Stimulated activated CD4-positive, alpha-beta T cell treated with anti-CD3 and anti-CD28 coated beads, Interleukin-15, amount 100 ng/mL, for 24 hours (primary cell): ENCODE data around the gene ZFP69.
"Not testable (repeated sequence)": the region's sequence is repeated elsewhere in the genome, so short reads cannot be mapped to it uniquely, and the experiment has no call there.

Experiments used
- DNase-seq: peaks from one replicate; pipeline ENCODE4 v3.0.0-alpha.2; 2020

Gene ZFP69

GRCh38 chr1:40476924-40477677, at the start of gene ZFP69:
TSS of gene ZFP69 (plus strand) at chr1:40477290. CDS start at chr1:40479362, 2,072 bp downstream.
- peak; percentile 84 for DNase-seq

GRCh38 chr1:40431385-40431784, 45.7 kb upstream of the ZFP69 start:
- no peak for DNase-seq

- DNase-seq = no peak
Measured at GRCh38 chr1:40432644-40433390, 44.3 kb upstream of the ZFP69 start.

- DNase-seq = no peak
Measured at GRCh38 chr1:40435471-40435870, 41.6 kb upstream of the ZFP69 start.

GRCh38 chr1:40435876-40436275, 41.2 kb upstream of the ZFP69 start:
- DNase-seq = no peak

- DNase-seq = peak; percentile 17
Measured at GRCh38 chr1:40438391-40439015, 38.6 kb upstream of the ZFP69 start.

GRCh38 chr1:40439247-40439646, 37.8 kb upstream of the ZFP69 start:
- DNase-seq = no peak

GRCh38 chr1:40449684-40450494, 27.2 kb upstream of the ZFP69 start, which contains the start of gene ZFP69B:
TSS of gene ZFP69B (plus strand) at chr1:40450476. CDS start at chr1:40450962, 486 bp downstream.
- DNase-seq = peak; percentile 95

- DNase-seq = peak; percentile 89
Measured at GRCh38 chr1:40450495-40451237, 26.4 kb upstream of the ZFP69 start.

GRCh38 chr1:40451238-40451585, 25.9 kb upstream of the ZFP69 start:
- no peak for DNase-seq

- no peak for DNase-seq
Measured at GRCh38 chr1:40454873-40455272, 22.2 kb upstream of the ZFP69 start.

GRCh38 chr1:40462956-40463590, 14.0 kb upstream of the ZFP69 start:
- no peak for DNase-seq

GRCh38 chr1:40469327-40469726, 7.8 kb upstream of the ZFP69 start:
- no peak for DNase-seq

GRCh38 chr1:40475268-40475667, 1.8 kb upstream of the ZFP69 start:
- DNase-seq = no peak

- DNase-seq = peak; percentile 42
Measured at GRCh38 chr1:40477678-40478053, 576 bp downstream of the ZFP69 start.

GRCh38 chr1:40478276-40478675, 1.2 kb downstream of the ZFP69 start:
- no peak for DNase-seq

GRCh38 chr1:40479156-40479555, 2.1 kb downstream of the ZFP69 start:
- DNase-seq = no peak

- no peak for DNase-seq
Measured at GRCh38 chr1:40495315-40495903, 18.3 kb downstream of the ZFP69 start.

- not testable (repeated sequence) for DNase-seq
Measured at GRCh38 chr1:40502651-40503050, 25.6 kb downstream of the ZFP69 start.

- DNase-seq = no peak
Measured at GRCh38 chr1:40507973-40508372, 30.9 kb downstream of the ZFP69 start.
